ENCODE results near the gene YJEFN3.

- TF ChIP-seq CTCF (conservative IDR thresholded peaks at IDR 0.05 in 1 of 2, IDR thresholded peaks at IDR 0.05 in 1 of 2; ENCODE audit: extremely low read depth in 1 of 2, insufficient read depth in 1 of 2, low read depth in 1 of 2, low read length in 2 of 2) (no peak), EZH2 (IDR thresholded peaks at IDR 0.05; ENCODE audit: borderline replicate concordance, low read length) (no peak)
These were observed 17.0 kb downstream of the YJEFN3 start for GRCh38 chr19:19545707-19546106.
